ENCODE data around the gene WWC2. TPM values are rescaled to one million over a fixed set of nuclear protein-coding genes. Genes with fewer than 3 reads are reported as not detected.
A peak's percentile ranks its signal among the peaks of the same experiment; 100 is the strongest.

WWC2 gene
- total and polyA plus RNA-seq, 2 experiments from 2014 or later, result 33.2 to 48.3 TPM

DNA sequence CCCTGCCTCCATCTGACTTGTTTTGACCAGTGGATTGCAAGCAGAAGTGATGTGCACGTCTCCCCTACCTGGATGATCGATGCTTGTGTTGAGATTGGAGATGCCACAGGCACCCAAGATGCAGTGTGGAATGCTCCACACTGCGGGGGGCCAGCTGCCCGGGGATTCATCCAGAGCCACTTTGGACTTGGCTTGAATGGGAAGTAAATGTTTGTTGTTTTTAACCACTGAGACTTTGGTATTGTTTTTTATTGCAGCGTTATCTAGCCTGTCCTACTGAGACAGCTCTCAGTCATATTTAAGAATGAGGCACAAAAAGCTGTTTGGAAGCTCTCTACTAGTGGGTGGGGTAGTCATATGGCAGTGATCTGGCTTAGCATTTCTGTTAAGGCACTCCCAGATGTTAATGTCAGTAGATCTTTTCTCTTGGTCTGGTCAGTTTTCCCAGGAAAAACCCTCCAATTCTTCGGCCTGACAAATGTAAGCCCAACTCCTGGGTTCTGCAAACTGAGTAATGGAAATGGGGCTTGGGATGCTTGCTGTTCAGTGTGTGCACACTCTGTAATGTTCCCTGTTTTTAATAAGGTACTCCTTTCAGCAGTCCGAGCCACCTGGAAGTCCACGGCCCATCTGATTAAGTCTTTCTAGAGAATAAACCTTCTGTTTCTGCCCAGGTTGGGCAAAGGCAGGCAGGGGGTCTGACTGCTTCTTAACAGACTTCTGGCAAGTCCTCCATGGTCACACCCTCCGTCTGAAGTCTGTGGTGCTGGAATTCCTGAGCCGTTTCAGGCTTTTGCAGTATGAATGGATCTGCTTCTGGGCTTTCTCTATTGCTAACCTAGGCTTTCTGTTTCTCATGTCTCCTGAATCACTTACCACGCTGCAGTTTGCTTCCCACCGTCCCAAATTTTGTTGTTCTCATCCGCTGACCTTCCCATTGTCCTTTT is 74.8 kb downstream of the WWC2 start:
- H3K4me2 ChIP-seq (ENCODE audit: unreplicated experiment), result peak overlapping the region; percentile 73
- in situ Hi-C loops (cut with MboI), result no loop called here
- DNase-seq, result peak; percentile 64
- H3K4me1 ChIP-seq (ENCODE audit: insufficient read depth), result peaks cover 61% of the 10 kb centered on the region
- H3K9me2 ChIP-seq (ENCODE audit: insufficient read depth), result no peaks in the 10 kb centered on the region
- no peaks in the 10 kb centered on the region for H3K36me3 ChIP-seq (ENCODE audit: low read depth)
- H3K4me3 ChIP-seq, result peak overlapping the region; percentile 36
- peaks cover 100% of the 10 kb centered on the region for H3K79me2 ChIP-seq (ENCODE audit: insufficient read depth)
- peak overlapping the region; percentile 35 for H3K27ac ChIP-seq
- no peaks in the 10 kb centered on the region for H3K27me3 ChIP-seq (replicated peaks; ENCODE audit: insufficient read depth)
- H3K9ac ChIP-seq, result peak overlapping the region; percentile 34; the same call in 1 of the 2 replicates
- WGBS, 2 experiments (ENCODE audit: low coverage in 1 of 2, low lambda C conversion rate in 2 of 2, missing lambda C conversion rate in 2 of 2), result 27 to 28% methylated on average over 13 of the region's 13 CpGs
- peaks cover 9% of the 10 kb centered on the region; the same call in 1 of the 2 replicates for H4K20me1 ChIP-seq (ENCODE audit: insufficient read depth)
- no peak overlapping the region for H2AFZ ChIP-seq
- TF ChIP-seq EZH2phosphoT487 (IDR thresholded peaks at IDR 0.05; ENCODE audit: insufficient read depth, low read depth) (no peak), EZH2 (IDR thresholded peaks at IDR 0.05; ENCODE audit: insufficient read depth, poor library complexity, severe bottlenecking) (no peak)
- peaks cover 30% of the 10 kb centered on the region; the same call in 1 of the 2 replicates for H3F3A ChIP-seq (ENCODE audit: insufficient read depth)
- no peaks in the 10 kb centered on the region for H3K9me3 ChIP-seq (ENCODE audit: low read depth)

DNA sequence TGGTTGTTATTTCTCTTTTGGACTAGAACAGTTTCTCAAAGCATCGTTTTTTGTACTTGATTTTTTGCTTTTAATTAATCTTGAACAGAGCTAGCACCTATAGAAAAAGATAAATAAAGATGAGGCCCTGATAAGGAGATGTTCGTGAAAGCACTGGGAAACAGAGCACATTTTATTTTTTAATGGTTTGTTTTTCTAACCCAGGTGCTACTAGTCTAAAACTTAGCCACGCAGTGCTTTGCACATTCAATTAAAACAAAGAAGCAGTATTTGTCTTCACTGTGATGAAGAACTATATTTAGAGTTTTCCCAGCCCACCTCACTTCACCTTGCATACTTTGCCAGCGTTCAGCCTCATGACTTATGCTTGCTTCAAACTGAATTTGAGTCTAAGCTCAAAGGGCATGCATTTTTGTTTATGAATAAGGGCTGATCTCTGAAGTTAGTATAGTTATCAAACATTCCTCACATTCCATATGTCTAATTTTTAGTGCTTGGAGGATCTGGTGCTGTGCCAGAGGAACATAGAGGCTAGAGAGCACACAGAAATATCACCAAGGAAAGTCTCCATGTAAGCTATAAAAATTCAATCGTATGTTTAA is 76.7 kb downstream of the WWC2 start:
- peaks cover 100% of the 10 kb centered on the region for H3K79me2 ChIP-seq (ENCODE audit: insufficient read depth)
- 0 out of 2 replicates have a peak overlapping the region, but pooled peaks have one; percentile 1 for H3K4me3 ChIP-seq
- TF ChIP-seq EZH2phosphoT487 (IDR thresholded peaks at IDR 0.05; ENCODE audit: insufficient read depth, low read depth) (no peak), EZH2 (IDR thresholded peaks at IDR 0.05; ENCODE audit: insufficient read depth, poor library complexity, severe bottlenecking) (no peak)
- H3K27ac ChIP-seq, result peak overlapping the region; percentile 4; the same call in 1 of the 2 replicates
- in situ Hi-C loops (cut with MboI), result no loop called here
- peaks cover 73% of the 10 kb centered on the region for H3K4me1 ChIP-seq (ENCODE audit: insufficient read depth)
- no peaks in the 10 kb centered on the region for H3K36me3 ChIP-seq (ENCODE audit: low read depth)
- H3K27me3 ChIP-seq (replicated peaks; ENCODE audit: insufficient read depth), result no peaks in the 10 kb centered on the region
- peak; percentile 49 for DNase-seq
- H3K9me2 ChIP-seq (ENCODE audit: insufficient read depth), result no peaks in the 10 kb centered on the region
- H3K4me2 ChIP-seq (ENCODE audit: unreplicated experiment), result peak overlapping the region; percentile 73
- WGBS, 2 experiments (ENCODE audit: low coverage in 1 of 2, low lambda C conversion rate in 2 of 2, missing lambda C conversion rate in 2 of 2), result 61 to 62% methylated on average over 5 of the region's 5 CpGs
- no peak overlapping the region for H3K9ac ChIP-seq
- H4K20me1 ChIP-seq (ENCODE audit: insufficient read depth), result peaks cover 9% of the 10 kb centered on the region; the same call in 1 of the 2 replicates
- H3K9me3 ChIP-seq (ENCODE audit: low read depth), result no peaks in the 10 kb centered on the region
- peaks cover 30% of the 10 kb centered on the region; the same call in 1 of the 2 replicates for H3F3A ChIP-seq (ENCODE audit: insufficient read depth)
- H2AFZ ChIP-seq, result no peak overlapping the region

DNA sequence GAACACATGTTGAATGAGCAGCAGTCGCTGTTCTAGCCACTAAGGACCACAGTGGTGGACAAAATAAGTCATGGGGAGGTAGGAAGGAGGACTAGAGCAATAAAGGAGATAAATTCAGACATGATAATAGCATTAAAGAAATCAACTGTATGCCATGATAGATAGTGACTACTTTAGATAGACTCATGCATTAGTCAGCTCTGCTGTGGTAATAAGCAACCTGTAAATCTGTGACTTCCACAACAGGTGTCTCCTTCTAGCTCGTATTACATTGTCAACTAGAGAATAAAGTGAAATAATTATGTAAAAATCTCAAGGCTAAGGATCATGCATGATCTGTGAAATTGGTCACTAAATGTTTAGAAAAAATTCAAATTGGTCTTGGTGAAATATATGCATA is 77.9 kb downstream of the WWC2 start:
- Histone ChIP-seq H2AFZ (no peak overlapping the region), H3K4me2 (ENCODE audit: unreplicated experiment) (no peak overlapping the region), H4K20me1 (ENCODE audit: insufficient read depth) (peaks cover 4% of the 10 kb centered on the region; the same call in 1 of the 2 replicates), H3K9ac (no peak overlapping the region), H3K79me2 (ENCODE audit: insufficient read depth) (peaks cover 100% of the 10 kb centered on the region), H3K4me3 (no peak overlapping the region), H3K9me3 (ENCODE audit: low read depth) (no peaks in the 10 kb centered on the region), H3K9me2 (ENCODE audit: insufficient read depth) (no peaks in the 10 kb centered on the region), H3K36me3 (ENCODE audit: low read depth) (no peaks in the 10 kb centered on the region), H3K27ac (no peak overlapping the region), H3K27me3 (replicated peaks; ENCODE audit: insufficient read depth) (no peaks in the 10 kb centered on the region), H3K4me1 (ENCODE audit: insufficient read depth) (peaks cover 70% of the 10 kb centered on the region), H3F3A (ENCODE audit: insufficient read depth) (peaks cover 23% of the 10 kb centered on the region; the same call in 1 of the 2 replicates)
- no peak for TF ChIP-seq EZH2 (IDR thresholded peaks at IDR 0.05; ENCODE audit: insufficient read depth, poor library complexity, severe bottlenecking)
- WGBS, 2 experiments (ENCODE audit: low coverage in 1 of 2, low lambda C conversion rate in 2 of 2, missing lambda C conversion rate in 2 of 2), result 97 to 99% methylated on average over 2 of the region's 2 CpGs
- DNase-seq, result no peak
- in situ Hi-C loops (cut with MboI), result no loop called here

DNA sequence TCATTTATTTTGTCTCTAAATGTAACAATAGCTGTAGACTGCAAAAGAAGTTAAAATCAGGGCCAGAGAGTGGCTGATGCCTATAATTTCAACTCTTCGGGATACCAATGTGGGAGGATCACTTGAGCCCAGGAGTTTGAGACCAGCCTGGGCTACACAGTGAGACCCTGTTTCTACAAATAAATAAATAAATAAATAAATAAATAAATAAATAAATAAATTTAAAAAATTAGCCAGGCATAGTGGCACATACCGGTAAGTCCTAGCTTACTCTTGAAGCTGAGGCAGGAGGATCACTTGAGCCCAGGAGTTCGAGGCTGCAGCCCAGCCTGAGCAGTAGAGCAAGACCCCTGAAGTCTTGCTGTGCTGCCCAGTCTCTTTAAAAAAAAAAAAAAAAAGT is 79.1 kb downstream of the WWC2 start:
- TF ChIP-seq EZH2phosphoT487 (IDR thresholded peaks at IDR 0.05; ENCODE audit: insufficient read depth, low read depth) (no peak), EZH2 (IDR thresholded peaks at IDR 0.05; ENCODE audit: insufficient read depth, poor library complexity, severe bottlenecking) (no peak)
- no peak overlapping the region for H3K4me3 ChIP-seq
- peaks cover 61% of the 10 kb centered on the region for H3K4me1 ChIP-seq (ENCODE audit: insufficient read depth)
- no peak for DNase-seq
- no peaks in the 10 kb centered on the region for H4K20me1 ChIP-seq (ENCODE audit: insufficient read depth)
- H3F3A ChIP-seq (ENCODE audit: insufficient read depth), result peaks cover 13% of the 10 kb centered on the region; the same call in 1 of the 2 replicates
- H3K4me2 ChIP-seq (ENCODE audit: unreplicated experiment), result no peak overlapping the region
- no peak overlapping the region for H3K9ac ChIP-seq
- in situ Hi-C loops (cut with MboI), result no loop called here
- H3K36me3 ChIP-seq (ENCODE audit: low read depth), result no peaks in the 10 kb centered on the region
- H2AFZ ChIP-seq, result no peak overlapping the region
- no peak overlapping the region for H3K27ac ChIP-seq
- no peaks in the 10 kb centered on the region for H3K27me3 ChIP-seq (replicated peaks; ENCODE audit: insufficient read depth)
- H3K9me3 ChIP-seq (ENCODE audit: low read depth), result no peaks in the 10 kb centered on the region
- H3K9me2 ChIP-seq (ENCODE audit: insufficient read depth), result no peaks in the 10 kb centered on the region
- WGBS, 2 experiments (ENCODE audit: low coverage in 1 of 2, low lambda C conversion rate in 2 of 2, missing lambda C conversion rate in 2 of 2), result 32 to 35% methylated on average over 3 of the region's 3 CpGs
- H3K79me2 ChIP-seq (ENCODE audit: insufficient read depth), result peaks cover 100% of the 10 kb centered on the region
